ENCODE results near the gene MEIS2.

The MEIS2 gene

GRCh38 chr15:37080261-37080921 lies 20.0 kb downstream of the MEIS2 start:
- no peaks in the 10 kb centered on the region for H3K4me1 ChIP-seq (ENCODE audit: insufficient read depth, low read length)
- H3K9me3 ChIP-seq (ENCODE audit: insufficient read depth, low read length, severe bottlenecking), result no peaks in the 10 kb centered on the region
- TF ChIP-seq CTCF (IDR thresholded peaks at IDR 0.05; ENCODE audit: borderline replicate concordance, extremely low read depth, low read length, poor library complexity, severe bottlenecking) (no peak), EZH2 (IDR thresholded peaks at IDR 0.05; ENCODE audit: borderline replicate concordance, low read depth, low read length, severe bottlenecking) (no peak)
- no peaks in the 10 kb centered on the region for H3K36me3 ChIP-seq (ENCODE audit: insufficient read depth, low read length)
- H2AFZ ChIP-seq (ENCODE audit: low read depth, low read length), result no peak overlapping the region
- no peak for DNase-seq
- no peak overlapping the region for H3K4me2 ChIP-seq (ENCODE audit: insufficient read depth, low read length)
- no peaks in the 10 kb centered on the region for H4K20me1 ChIP-seq (ENCODE audit: insufficient read depth, low read length)
- H3K4me3 ChIP-seq (ENCODE audit: low read depth in 1 of 2, low read length in 2 of 2), result no peak overlapping the region
- H3K79me2 ChIP-seq (ENCODE audit: insufficient read depth, low read length), result no peaks in the 10 kb centered on the region
- no peaks in the 10 kb centered on the region for H3K27me3 ChIP-seq (ENCODE audit: insufficient read depth, low read length, poor library complexity)
- no peak overlapping the region for H3K27ac ChIP-seq (ENCODE audit: low read length)
- no peak for ATAC-seq (ENCODE audit: insufficient read depth, low read depth)
- no peak overlapping the region for H3K9ac ChIP-seq (ENCODE audit: low read depth, low read length)

- Histone ChIP-seq H3K79me2 (ENCODE audit: insufficient read depth, low read length) (no peaks in the 10 kb centered on the region), H3K36me3 (ENCODE audit: insufficient read depth, low read length) (no peaks in the 10 kb centered on the region), H3K4me1 (ENCODE audit: insufficient read depth, low read length) (no peaks in the 10 kb centered on the region), H3K27me3 (ENCODE audit: insufficient read depth, low read length, poor library complexity) (no peaks in the 10 kb centered on the region), H3K9ac (ENCODE audit: low read depth, low read length) (no peak overlapping the region), H2AFZ (ENCODE audit: low read depth, low read length) (no peak overlapping the region), H3K4me2 (ENCODE audit: insufficient read depth, low read length) (no peak overlapping the region), H3K4me3 (ENCODE audit: low read depth in 1 of 2, low read length in 2 of 2) (no peak overlapping the region), H4K20me1 (ENCODE audit: insufficient read depth, low read length) (no peaks in the 10 kb centered on the region), H3K27ac (ENCODE audit: low read length) (no peak overlapping the region), H3K9me3 (ENCODE audit: insufficient read depth, low read length, severe bottlenecking) (no peaks in the 10 kb centered on the region)
- DNase-seq (no peak), ATAC-seq (ENCODE audit: insufficient read depth, low read depth) (no peak)
- no peak for TF ChIP-seq CTCF (IDR thresholded peaks at IDR 0.05; ENCODE audit: borderline replicate concordance, extremely low read depth, low read length, poor library complexity, severe bottlenecking)
- TF ChIP-seq EZH2 (IDR thresholded peaks at IDR 0.05; ENCODE audit: borderline replicate concordance, low read depth, low read length, severe bottlenecking), result no peak
Observed at GRCh38 chr15:37079726-37080125, 20.6 kb downstream of the MEIS2 start.

- no peak for DNase-seq
- no peaks in the 10 kb centered on the region for H4K20me1 ChIP-seq (ENCODE audit: insufficient read depth, low read length)
- no peaks in the 10 kb centered on the region for H3K36me3 ChIP-seq (ENCODE audit: insufficient read depth, low read length)
- H3K4me2 ChIP-seq (ENCODE audit: insufficient read depth, low read length), result no peak overlapping the region
- H3K27me3 ChIP-seq (ENCODE audit: insufficient read depth, low read length, poor library complexity), result no peaks in the 10 kb centered on the region
- ATAC-seq (ENCODE audit: insufficient read depth, low read depth), result no peak
- no peaks in the 10 kb centered on the region for H3K9me3 ChIP-seq (ENCODE audit: insufficient read depth, low read length, severe bottlenecking)
- H3K4me1 ChIP-seq (ENCODE audit: insufficient read depth, low read length), result no peaks in the 10 kb centered on the region
- no peak overlapping the region for H3K9ac ChIP-seq (ENCODE audit: low read depth, low read length)
- TF ChIP-seq EZH2 (IDR thresholded peaks at IDR 0.05; ENCODE audit: borderline replicate concordance, low read depth, low read length, severe bottlenecking) (no peak), CTCF (IDR thresholded peaks at IDR 0.05; ENCODE audit: borderline replicate concordance, extremely low read depth, low read length, poor library complexity, severe bottlenecking) (no peak)
- H2AFZ ChIP-seq (ENCODE audit: low read depth, low read length), result no peak overlapping the region
- no peaks in the 10 kb centered on the region for H3K79me2 ChIP-seq (ENCODE audit: insufficient read depth, low read length)
- H3K4me3 ChIP-seq (ENCODE audit: low read depth in 1 of 2, low read length in 2 of 2), result no peak overlapping the region
- H3K27ac ChIP-seq (ENCODE audit: low read length), result no peak overlapping the region
Observed at GRCh38 chr15:37078566-37078965, 21.8 kb downstream of the MEIS2 start.

Data from DND-41 (cell line).